Measurements from ENCODE around the gene FAM24B.
A peak's percentile ranks its signal among the peaks of the same experiment; 100 is the strongest.

Gene FAM24B

DNA sequence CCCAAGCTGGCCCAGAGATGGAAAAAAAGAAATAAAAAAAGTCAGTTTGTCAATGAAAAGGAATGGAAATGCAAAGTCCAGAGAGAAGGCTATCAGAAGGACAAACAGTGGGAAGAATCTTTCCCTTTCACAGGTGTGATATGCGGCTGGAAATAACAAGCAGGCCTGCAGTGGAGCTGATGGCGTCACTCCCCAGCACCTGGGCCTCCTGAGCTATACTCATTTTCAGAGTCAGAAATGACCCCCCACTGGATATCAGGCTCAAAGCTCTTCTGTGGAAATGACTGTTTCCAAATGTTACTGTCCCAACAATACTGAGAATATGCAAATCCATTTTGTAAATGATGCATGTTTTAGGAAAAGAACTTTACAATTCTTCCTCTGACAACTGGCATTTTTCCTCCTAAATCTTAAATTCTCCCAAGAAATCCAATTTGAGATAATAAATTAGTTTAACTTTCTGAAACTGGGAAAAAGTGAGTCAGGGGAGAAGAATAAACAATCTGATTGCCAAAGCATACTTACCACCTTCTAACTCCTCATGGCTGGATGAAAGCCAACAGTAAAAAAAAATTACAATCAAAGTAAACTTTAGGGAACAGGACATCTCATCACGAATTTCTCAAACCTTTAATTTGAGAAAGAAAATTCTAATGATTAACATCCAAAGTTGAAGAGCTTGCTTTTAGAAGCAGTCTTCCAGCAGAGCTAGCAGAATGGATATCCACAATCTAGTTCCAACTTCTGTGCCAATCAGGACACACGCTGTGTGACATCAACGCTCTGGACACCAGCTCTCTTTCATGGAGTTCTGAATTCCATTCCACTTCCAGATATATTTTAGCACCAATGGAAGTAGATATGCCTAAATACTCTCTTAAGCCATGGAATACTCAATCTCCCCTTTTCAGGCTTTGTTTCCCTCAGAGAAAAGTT is 28.4 kb downstream of the FAM24B start:
- Histone ChIP-seq H3K56ac (ENCODE audit: low read length) (peak overlapping the region; percentile 49), H3K18ac (ENCODE audit: low read length) (no peak overlapping the region), H3K79me1 (ENCODE audit: low read length) (no peaks in the 10 kb centered on the region), H3K4me2 (ENCODE audit: low read length) (no peak overlapping the region), H3K79me2 (ENCODE audit: control insufficient read depth, insufficient read depth, low read length) (no peaks in the 10 kb centered on the region), H3K4me1 (ENCODE audit: control insufficient read depth, low read depth, low read length) (peaks cover 11% of the 10 kb centered on the region), H4K5ac (ENCODE audit: low read length) (no peak overlapping the region), H3K36me3 (ENCODE audit: control insufficient read depth, insufficient read depth, low read length) (no peaks in the 10 kb centered on the region), H3K4me3 (ENCODE audit: low read length) (no peak overlapping the region), H3K27me3 (ENCODE audit: insufficient read depth, low read length, poor library complexity) (no peaks in the 10 kb centered on the region), H4K8ac (ENCODE audit: low read depth, low read length) (no peak overlapping the region), H2AK5ac (ENCODE audit: low read length) (no peak overlapping the region), H3K9ac (ENCODE audit: low read length) (no peak overlapping the region), H2BK5ac (ENCODE audit: low read length) (peak overlapping the region; percentile 24), H2BK120ac (ENCODE audit: low read depth, low read length) (no peak overlapping the region), H3K4ac (ENCODE audit: low read depth, low read length) (no peak overlapping the region), H3K27ac (ENCODE audit: low read depth, low read length) (no peak overlapping the region), H2BK15ac (replicated peaks; ENCODE audit: low read depth) (no peak overlapping the region), H3K23ac (ENCODE audit: low read length) (no peak overlapping the region)
- DNase-seq, result peak; percentile 40
- no CpG with 5 or more reads among the region's 5 CpGs for WGBS (ENCODE audit: extremely low coverage, insufficient coverage, low lambda C conversion rate)

DNA sequence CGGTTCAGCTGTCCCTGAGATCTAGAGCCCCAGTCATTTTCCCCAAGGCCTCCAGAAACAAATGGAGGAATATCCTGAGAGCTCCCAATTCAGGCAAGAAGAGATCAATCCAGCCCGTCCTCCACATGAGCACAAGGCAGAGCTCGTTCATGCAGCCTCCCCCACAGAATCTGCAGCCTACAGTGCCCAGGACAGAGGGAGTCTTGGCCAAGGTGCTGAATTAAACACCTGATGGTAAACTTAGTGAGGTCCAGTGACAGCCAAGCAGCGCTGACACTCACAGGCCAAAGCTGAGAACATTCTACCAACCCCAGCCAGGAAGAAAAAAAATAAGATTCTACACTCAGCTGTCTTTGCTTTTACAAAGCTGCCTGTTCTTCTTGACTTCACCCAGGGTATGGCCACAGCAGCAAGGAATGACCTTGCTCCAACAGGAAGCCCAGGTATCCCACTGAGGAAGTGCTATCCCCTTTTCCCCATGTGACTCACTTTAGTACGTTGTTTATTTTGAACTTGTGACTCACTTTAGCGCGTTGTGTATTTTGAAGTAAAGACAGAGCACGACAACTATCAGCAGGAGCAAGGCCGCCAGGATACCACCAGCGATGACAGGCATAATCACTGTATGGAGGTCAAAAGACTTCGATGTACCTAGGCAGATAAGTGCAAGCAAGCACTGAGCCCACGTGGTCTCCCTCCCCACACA is 29.3 kb downstream of the FAM24B start:
- no peaks in the 10 kb centered on the region for H3K36me3 ChIP-seq (ENCODE audit: control insufficient read depth, insufficient read depth, low read length)
- H3K4ac ChIP-seq (ENCODE audit: low read depth, low read length), result no peak overlapping the region
- H3K4me3 ChIP-seq (ENCODE audit: low read length), result no peak overlapping the region
- no peak overlapping the region for H2AK5ac ChIP-seq (ENCODE audit: low read length)
- peak overlapping the region; percentile 49 for H3K56ac ChIP-seq (ENCODE audit: low read length)
- H3K4me2 ChIP-seq (ENCODE audit: low read length), result no peak overlapping the region
- H3K18ac ChIP-seq (ENCODE audit: low read length), result no peak overlapping the region
- H2BK120ac ChIP-seq (ENCODE audit: low read depth, low read length), result no peak overlapping the region
- no peak overlapping the region for H3K27ac ChIP-seq (ENCODE audit: low read depth, low read length)
- H3K79me1 ChIP-seq (ENCODE audit: low read length), result no peaks in the 10 kb centered on the region
- DNase-seq, result no peak
- H3K23ac ChIP-seq (ENCODE audit: low read length), result no peak overlapping the region
- no peak overlapping the region for H3K9ac ChIP-seq (ENCODE audit: low read length)
- no peak overlapping the region for H4K5ac ChIP-seq (ENCODE audit: low read length)
- H3K27me3 ChIP-seq (ENCODE audit: insufficient read depth, low read length, poor library complexity), result no peaks in the 10 kb centered on the region
- no CpG with 5 or more reads among the region's 12 CpGs for WGBS (ENCODE audit: extremely low coverage, insufficient coverage, low lambda C conversion rate)
- no peaks in the 10 kb centered on the region for H3K79me2 ChIP-seq (ENCODE audit: control insufficient read depth, insufficient read depth, low read length)
- peaks cover 11% of the 10 kb centered on the region for H3K4me1 ChIP-seq (ENCODE audit: control insufficient read depth, low read depth, low read length)
- no peak overlapping the region for H4K8ac ChIP-seq (ENCODE audit: low read depth, low read length)
- peak overlapping the region; percentile 24 for H2BK5ac ChIP-seq (ENCODE audit: low read length)
- no peak overlapping the region for H2BK15ac ChIP-seq (replicated peaks; ENCODE audit: low read depth)

DNA sequence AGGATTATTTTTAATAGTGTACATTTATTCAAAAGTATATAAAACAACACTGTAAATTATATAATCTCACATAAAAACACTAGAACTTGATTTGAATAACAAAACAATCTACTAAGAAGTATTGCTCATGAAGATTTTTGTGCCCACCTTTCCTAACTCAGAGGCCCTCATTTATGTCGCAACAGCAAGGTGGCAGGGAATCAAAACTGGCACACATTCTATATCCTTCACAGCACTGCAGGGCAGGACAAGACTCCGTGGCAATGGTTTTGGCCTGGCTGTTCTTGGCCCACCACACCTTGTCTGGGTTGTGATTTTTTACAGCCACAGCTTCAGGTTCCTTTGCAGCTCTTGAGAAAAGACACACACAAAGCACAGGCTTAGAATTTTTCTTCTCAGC is 30.3 kb downstream of the FAM24B start:
- Histone ChIP-seq H4K8ac (ENCODE audit: low read depth, low read length) (no peak overlapping the region), H3K4me2 (ENCODE audit: low read length) (no peak overlapping the region), H4K5ac (ENCODE audit: low read length) (no peak overlapping the region), H2BK15ac (replicated peaks; ENCODE audit: low read depth) (no peak overlapping the region), H3K79me2 (ENCODE audit: control insufficient read depth, insufficient read depth, low read length) (no peaks in the 10 kb centered on the region), H3K4me1 (ENCODE audit: control insufficient read depth, low read depth, low read length) (peaks cover 11% of the 10 kb centered on the region), H3K18ac (ENCODE audit: low read length) (no peak overlapping the region), H3K56ac (ENCODE audit: low read length) (no peak overlapping the region), H2BK120ac (ENCODE audit: low read depth, low read length) (no peak overlapping the region), H2BK5ac (ENCODE audit: low read length) (no peak overlapping the region), H2AK5ac (ENCODE audit: low read length) (no peak overlapping the region), H3K27me3 (ENCODE audit: insufficient read depth, low read length, poor library complexity) (no peaks in the 10 kb centered on the region), H3K9ac (ENCODE audit: low read length) (no peak overlapping the region), H3K23ac (ENCODE audit: low read length) (no peak overlapping the region), H3K4me3 (ENCODE audit: low read length) (no peak overlapping the region), H3K4ac (ENCODE audit: low read depth, low read length) (no peak overlapping the region), H3K27ac (ENCODE audit: low read depth, low read length) (no peak overlapping the region), H3K36me3 (ENCODE audit: control insufficient read depth, insufficient read depth, low read length) (no peaks in the 10 kb centered on the region), H3K79me1 (ENCODE audit: low read length) (no peaks in the 10 kb centered on the region)
- DNase-seq, result no peak
- WGBS (ENCODE audit: extremely low coverage, insufficient coverage, low lambda C conversion rate), result no CpG with 5 or more reads among the region's 2 CpGs

DNA sequence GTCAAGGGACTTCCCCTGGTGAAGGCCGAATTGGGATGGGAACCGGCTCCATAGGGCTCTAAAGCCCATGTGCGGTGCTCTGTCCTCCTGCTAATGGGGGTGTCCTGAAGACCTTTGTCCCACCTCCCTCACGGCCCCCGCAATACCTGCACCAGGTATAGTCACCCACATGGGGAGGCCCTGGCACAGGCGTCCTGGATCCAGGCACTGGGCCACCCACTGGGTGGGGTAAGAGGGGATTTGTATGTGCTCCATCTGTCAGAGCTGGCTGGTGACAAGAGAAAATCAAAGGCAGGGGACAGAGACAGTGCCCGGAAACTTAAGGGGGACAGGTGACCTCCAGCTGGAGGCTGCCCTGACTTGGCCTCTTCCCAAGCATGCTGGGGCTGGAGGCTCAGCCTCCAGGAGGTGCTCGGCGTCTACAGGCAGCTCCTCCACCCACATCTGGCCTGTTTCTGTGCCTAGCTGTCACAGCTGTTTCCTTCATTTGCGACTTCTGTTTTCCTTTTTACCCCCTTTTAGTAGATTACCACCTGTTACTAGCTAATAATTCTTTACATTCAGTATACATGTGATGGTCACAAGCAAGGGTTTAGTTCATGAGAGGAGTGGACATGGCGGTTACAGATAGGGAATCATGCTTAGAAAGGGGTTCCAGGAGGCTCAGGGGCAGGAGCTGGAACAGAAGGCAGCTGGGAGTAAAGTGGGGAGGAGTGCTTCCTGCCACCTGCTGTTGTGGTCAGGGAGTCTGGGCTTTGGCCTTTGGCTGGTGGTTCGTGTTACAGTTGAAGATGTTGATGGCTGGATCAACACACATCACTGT is 31.4 kb downstream of the FAM24B start:
- Histone ChIP-seq H3K79me1 (ENCODE audit: low read length) (no peaks in the 10 kb centered on the region), H3K4me1 (ENCODE audit: control insufficient read depth, low read depth, low read length) (peaks cover 11% of the 10 kb centered on the region), H3K27me3 (ENCODE audit: insufficient read depth, low read length, poor library complexity) (no peaks in the 10 kb centered on the region), H2BK15ac (replicated peaks; ENCODE audit: low read depth) (no peak overlapping the region), H4K8ac (ENCODE audit: low read depth, low read length) (no peak overlapping the region), H3K9ac (ENCODE audit: low read length) (no peak overlapping the region), H3K23ac (ENCODE audit: low read length) (no peak overlapping the region), H3K18ac (ENCODE audit: low read length) (no peak overlapping the region), H3K4ac (ENCODE audit: low read depth, low read length) (no peak overlapping the region), H2BK120ac (ENCODE audit: low read depth, low read length) (no peak overlapping the region), H3K4me3 (ENCODE audit: low read length) (no peak overlapping the region), H3K79me2 (ENCODE audit: control insufficient read depth, insufficient read depth, low read length) (no peaks in the 10 kb centered on the region), H2AK5ac (ENCODE audit: low read length) (no peak overlapping the region), H3K36me3 (ENCODE audit: control insufficient read depth, insufficient read depth, low read length) (no peaks in the 10 kb centered on the region), H2BK5ac (ENCODE audit: low read length) (no peak overlapping the region), H4K5ac (ENCODE audit: low read length) (no peak overlapping the region), H3K27ac (ENCODE audit: low read depth, low read length) (no peak overlapping the region), H3K4me2 (ENCODE audit: low read length) (no peak overlapping the region), H3K56ac (ENCODE audit: low read length) (no peak overlapping the region)
- DNase-seq, result no peak
- WGBS (ENCODE audit: extremely low coverage, insufficient coverage, low lambda C conversion rate), result no CpG with 5 or more reads among the region's 12 CpGs

DNA sequence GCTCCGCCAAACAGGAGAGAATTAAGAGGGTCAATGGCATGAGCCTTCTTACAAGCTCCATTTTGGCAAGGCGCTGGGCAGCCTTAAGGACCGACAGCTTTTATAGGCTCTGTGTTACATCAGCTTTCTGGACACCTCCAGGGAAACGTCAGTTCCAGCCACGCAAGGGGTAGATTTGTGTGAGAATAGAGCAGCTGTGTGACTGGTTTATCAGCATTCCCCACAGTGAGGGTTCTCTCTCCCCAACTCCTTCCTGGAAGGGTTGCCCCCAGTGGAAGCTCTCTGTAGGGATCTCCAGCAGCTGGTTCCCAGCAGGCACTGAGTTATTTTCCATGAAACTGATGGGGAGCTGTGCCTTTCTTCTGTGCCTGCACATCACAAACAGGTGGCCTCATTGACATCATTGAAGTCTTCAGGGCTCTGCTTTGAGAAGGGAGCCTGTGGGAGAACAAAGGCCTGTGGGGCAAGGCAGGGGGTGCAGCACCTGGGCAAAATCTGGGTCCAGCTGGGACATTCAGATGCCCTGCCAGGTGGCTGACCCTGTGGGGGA is 33.5 kb downstream of the FAM24B start, which contains the start of gene CUZD1:
TSS of gene CUZD1 (minus strand) at position 75 of the 550 bp plus-strand sequence. CDS start at position 61, 14 bp downstream.
- Histone ChIP-seq H3K4me2 (ENCODE audit: low read length) (no peak within 1 kb of the TSS), H3K27me3 (ENCODE audit: insufficient read depth, low read length, poor library complexity) (no peaks in the 10 kb centered on the region), H3K56ac (ENCODE audit: low read length) (no peak within 1 kb of the TSS), H2BK5ac (ENCODE audit: low read length) (no peak within 1 kb of the TSS), H3K79me1 (ENCODE audit: low read length) (no peaks in the 10 kb centered on the region), H3K36me3 (ENCODE audit: control insufficient read depth, insufficient read depth, low read length) (no peaks in the 10 kb centered on the region), H3K27ac (ENCODE audit: low read depth, low read length) (no peak within 1 kb of the TSS), H4K8ac (ENCODE audit: low read depth, low read length) (no peak within 1 kb of the TSS), H2AK5ac (ENCODE audit: low read length) (no peak within 1 kb of the TSS), H2BK120ac (ENCODE audit: low read depth, low read length) (no peak within 1 kb of the TSS), H3K4me3 (ENCODE audit: low read length) (no peak within 1 kb of the TSS), H4K5ac (ENCODE audit: low read length) (no peak within 1 kb of the TSS), H3K18ac (ENCODE audit: low read length) (no peak within 1 kb of the TSS), H3K4me1 (ENCODE audit: control insufficient read depth, low read depth, low read length) (peaks cover 9% of the 10 kb centered on the region), H3K4ac (ENCODE audit: low read depth, low read length) (no peak within 1 kb of the TSS), H3K23ac (ENCODE audit: low read length) (no peak within 1 kb of the TSS), H2BK15ac (replicated peaks; ENCODE audit: low read depth) (no peak within 1 kb of the TSS), H3K79me2 (ENCODE audit: control insufficient read depth, insufficient read depth, low read length) (no peaks in the 10 kb centered on the region), H3K9ac (ENCODE audit: low read length) (no peak within 1 kb of the TSS)
- WGBS (ENCODE audit: extremely low coverage, insufficient coverage, low lambda C conversion rate), result no CpG with 5 or more reads among the region's 5 CpGs
- DNase-seq, result peak; percentile 66

Data from mesendoderm (in vitro differentiated cells).